HUES6 (cell line): ENCODE results near the gene ZNF700.

Experiments used
- H3K27ac ChIP-seq: 2 replicates; pipeline ENCODE4 v1.7.0; 2013; ENCODE audit warnings: low read depth, mild to moderate bottlenecking, low read length, inconsistent platforms
- H3K27me3 ChIP-seq: 2 replicates; pipeline ENCODE4 v1.6.1; 2013; ENCODE audit warnings: low read length; ENCODE audit not compliant: control insufficient read depth, insufficient read depth
- H3K36me3 ChIP-seq: 2 replicates; pipeline ENCODE4 v1.6.1; 2013; ENCODE audit warnings: low read length; ENCODE audit not compliant: control insufficient read depth, insufficient read depth
- H3K4me1 ChIP-seq: 2 replicates; pipeline ENCODE4 v1.6.1; 2013; ENCODE audit warnings: low read length; ENCODE audit not compliant: control insufficient read depth, insufficient read depth
- H3K4me3 ChIP-seq: 2 replicates; pipeline ENCODE4 v1.5.1; 2013; ENCODE audit warnings: low read depth, low read length
- H3K9ac ChIP-seq: one replicate; pipeline ENCODE4 v1.6.1; 2013; ENCODE audit warnings: mild to moderate bottlenecking, low read length
- H3K9me3 ChIP-seq: 2 replicates; pipeline ENCODE4 v1.6.1; 2013; ENCODE audit warnings: low read depth, low read length; ENCODE audit not compliant: control insufficient read depth, insufficient read depth

The ZNF700 gene

DNA sequence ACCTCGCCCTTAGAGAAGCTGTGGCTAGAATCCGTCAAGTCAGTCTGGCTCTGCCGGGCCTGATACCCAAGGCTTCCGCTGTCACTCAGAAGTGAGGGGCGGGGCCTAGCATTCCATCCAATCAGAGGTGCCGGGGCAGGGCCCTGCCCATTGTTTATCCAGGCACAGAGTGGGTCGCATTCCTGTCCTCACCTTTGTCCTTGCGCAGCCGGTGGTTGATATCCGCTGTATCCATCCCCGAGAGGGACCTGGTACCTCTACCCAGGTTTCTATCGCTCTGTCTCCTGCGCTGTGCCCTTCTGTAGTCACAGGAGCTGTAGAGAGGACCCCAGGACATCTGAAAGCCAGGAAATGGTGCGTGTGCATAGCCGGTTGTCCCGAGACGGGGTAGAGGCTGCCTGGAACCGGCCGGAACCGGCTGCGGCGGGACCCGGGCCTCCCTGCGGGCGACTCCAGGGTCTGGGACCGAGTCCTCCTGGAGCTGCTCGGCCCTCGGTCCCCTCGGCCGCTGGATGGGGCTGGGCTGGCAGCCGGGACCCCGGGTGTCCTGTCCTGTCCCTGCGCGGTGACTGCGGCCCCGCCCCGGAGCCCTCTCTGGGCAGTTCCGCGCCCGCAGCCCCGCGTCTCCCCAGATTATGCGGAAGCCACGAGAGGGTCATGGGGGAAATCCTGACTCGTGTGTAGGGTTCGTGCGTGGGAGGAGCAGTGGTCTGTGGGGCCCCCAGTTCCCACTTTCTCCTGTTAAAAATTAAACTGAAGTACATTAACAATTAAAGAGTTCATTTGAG lies 40.1 kb downstream of the ZNF700 start, which contains the start of gene ZNF763:
TSS of gene ZNF763 (plus strand) at position 183 of the 788 bp plus-strand sequence. CDS start at position 352, 169 bp downstream.
- H3K9ac ChIP-seq, result no peak within 1 kb of the TSS
- H3K9me3 ChIP-seq, result peaks cover 39% of the 10 kb centered on the region
- no peak within 1 kb of the TSS for H3K27ac ChIP-seq
- peak within 1 kb of the TSS; percentile 62 for H3K4me3 ChIP-seq
- H3K27me3 ChIP-seq, result no peaks in the 10 kb centered on the region; the same call in 1 of the 2 replicates
- H3K36me3 ChIP-seq, result no peaks in the 10 kb centered on the region
- H3K4me1 ChIP-seq, result no peaks in the 10 kb centered on the region; the same call in 1 of the 2 replicates

DNA sequence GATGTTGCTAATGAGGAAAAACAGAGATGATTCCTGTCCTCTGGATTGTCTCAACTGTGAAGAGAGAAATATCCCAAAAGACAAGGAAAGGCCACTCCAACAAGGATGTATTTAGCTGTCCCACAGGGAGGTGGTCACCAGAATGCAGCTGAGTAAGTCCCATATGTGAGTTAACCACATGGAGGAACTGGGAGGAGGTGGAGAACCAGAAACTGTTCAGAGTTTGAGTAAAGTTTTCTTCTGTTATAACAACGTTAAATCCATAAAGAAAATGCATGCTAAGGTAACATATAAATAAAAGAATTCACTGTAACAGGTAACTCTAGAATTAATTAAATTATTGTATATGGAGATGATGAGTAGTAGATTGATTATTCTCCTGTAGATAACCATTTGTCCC lies 45.3 kb downstream of the ZNF700 start:
- no peaks in the 10 kb centered on the region for H3K36me3 ChIP-seq
- no peak overlapping the region for H3K9ac ChIP-seq
- H3K4me1 ChIP-seq, result no peaks in the 10 kb centered on the region
- H3K27ac ChIP-seq, result no peak overlapping the region
- no peaks in the 10 kb centered on the region; the same call in 1 of the 2 replicates for H3K27me3 ChIP-seq
- peaks cover 49% of the 10 kb centered on the region for H3K9me3 ChIP-seq
- H3K4me3 ChIP-seq, result no peak overlapping the region

DNA sequence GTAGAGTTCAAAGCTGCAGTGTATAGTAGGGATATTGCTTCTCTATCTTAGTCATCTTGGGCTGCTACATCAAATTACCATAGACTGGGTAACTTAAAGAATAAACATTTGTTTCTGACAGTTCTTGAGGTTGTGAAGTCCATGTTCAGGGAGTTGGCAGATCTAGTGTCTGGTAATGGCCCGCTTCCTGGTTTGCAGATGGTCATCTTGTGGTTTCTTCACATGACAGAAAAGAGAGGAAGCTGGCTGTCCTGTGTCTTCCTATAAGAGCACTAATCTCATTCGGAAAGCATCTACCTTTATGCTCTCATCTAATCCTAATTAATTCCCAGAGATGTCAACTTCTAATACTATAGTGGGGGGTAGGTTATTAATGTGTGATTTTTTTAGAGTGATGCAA lies 46.1 kb downstream of the ZNF700 start:
- Histone ChIP-seq H3K9me3 (peaks cover 56% of the 10 kb centered on the region), H3K9ac (no peak overlapping the region), H3K4me3 (no peak overlapping the region), H3K4me1 (no peaks in the 10 kb centered on the region), H3K27ac (no peak overlapping the region), H3K27me3 (no peaks in the 10 kb centered on the region), H3K36me3 (no peaks in the 10 kb centered on the region)

DNA sequence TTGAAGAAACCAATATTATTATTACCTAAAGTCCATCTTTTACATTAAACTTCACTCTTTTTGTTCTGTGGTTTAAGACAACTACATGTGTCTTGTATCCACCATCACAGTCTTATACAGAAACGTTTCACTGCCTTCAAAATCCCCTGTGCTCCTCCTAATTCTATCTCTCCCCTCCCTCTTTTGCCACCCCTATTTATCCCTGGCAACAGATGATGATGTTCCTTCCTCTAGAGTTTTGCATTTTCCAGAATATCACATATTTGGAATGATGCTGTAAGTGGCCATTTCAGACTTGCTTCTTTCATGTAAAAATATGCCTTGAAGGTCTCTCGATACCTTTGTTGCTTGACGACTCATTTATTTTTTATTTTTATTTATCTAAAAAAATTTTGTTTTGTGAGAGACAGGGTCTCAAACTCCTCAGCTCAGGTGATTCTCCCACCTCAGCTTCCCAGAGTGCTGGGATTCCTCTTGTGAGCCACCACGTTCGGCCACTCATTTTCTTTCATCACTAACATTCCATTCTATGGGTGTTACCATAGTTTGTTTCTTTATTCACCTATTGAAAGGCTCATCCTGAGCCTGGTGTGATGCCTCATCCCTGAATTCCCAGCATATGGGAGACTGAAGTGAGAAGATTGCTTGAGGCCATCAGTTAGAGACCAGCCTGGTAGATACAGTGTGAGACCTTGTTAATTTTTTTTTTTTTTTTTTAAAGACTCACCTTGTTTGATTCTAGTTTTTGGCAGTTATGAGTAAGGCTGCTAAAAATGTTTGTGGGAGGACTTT lies 48.3 kb downstream of the ZNF700 start:
- no peaks in the 10 kb centered on the region for H3K4me1 ChIP-seq
- H3K9me3 ChIP-seq, result peaks cover 70% of the 10 kb centered on the region
- H3K27ac ChIP-seq, result no peak overlapping the region
- no peak overlapping the region for H3K9ac ChIP-seq
- no peak overlapping the region for H3K4me3 ChIP-seq
- H3K36me3 ChIP-seq, result no peaks in the 10 kb centered on the region; the same call in 1 of the 2 replicates
- no peaks in the 10 kb centered on the region for H3K27me3 ChIP-seq

DNA sequence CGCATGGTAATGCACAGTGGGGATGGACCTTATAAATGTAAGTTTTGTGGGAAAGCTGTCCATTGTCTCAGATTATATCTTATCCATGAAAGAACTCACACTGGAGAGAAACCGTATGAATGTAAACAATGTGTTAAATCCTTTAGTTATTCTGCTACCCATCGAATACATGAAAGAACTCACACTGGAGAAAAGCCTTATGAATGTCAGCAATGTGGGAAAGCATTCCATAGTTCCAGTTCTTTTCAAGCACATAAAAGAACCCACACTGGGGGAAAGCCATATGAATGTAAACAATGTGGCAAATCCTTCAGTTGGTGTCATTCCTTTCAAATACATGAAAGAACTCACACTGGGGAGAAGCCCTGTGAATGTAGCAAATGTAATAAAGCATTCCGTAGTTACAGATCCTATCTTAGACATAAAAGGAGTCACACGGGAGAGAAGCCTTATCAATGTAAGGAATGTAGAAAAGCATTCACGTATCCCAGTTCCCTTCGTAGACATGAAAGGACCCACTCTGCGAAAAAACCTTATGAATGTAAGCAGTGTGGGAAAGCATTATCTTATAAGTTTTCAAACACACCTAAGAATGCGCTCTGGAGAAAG lies 53.7 kb downstream of the ZNF700 start:
- H3K9me3 ChIP-seq, result peaks cover 83% of the 10 kb centered on the region
- no peaks in the 10 kb centered on the region for H3K27me3 ChIP-seq
- H3K4me1 ChIP-seq, result no peaks in the 10 kb centered on the region
- H3K4me3 ChIP-seq, result no peak overlapping the region
- H3K36me3 ChIP-seq, result no peaks in the 10 kb centered on the region; the same call in 1 of the 2 replicates
- no peak overlapping the region for H3K27ac ChIP-seq
- H3K9ac ChIP-seq, result no peak overlapping the region

DNA sequence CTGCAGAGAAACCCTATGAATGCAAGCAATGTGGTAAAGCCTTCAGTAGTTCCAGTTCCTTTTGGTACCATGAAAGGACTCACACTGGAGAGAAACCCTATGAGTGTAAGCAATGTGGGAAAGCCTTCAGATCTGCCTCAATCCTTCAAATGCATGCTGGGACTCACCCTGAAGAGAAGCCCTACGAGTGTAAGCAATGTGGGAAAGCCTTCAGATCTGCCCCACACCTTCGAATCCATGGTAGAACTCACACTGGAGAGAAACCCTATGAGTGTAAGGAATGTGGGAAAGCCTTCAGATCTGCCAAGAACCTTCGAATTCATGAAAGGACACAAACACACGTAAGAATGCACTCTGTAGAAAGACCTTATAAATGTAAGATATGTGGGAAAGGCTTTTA lies 54.6 kb downstream of the ZNF700 start:
- no peak overlapping the region for H3K9ac ChIP-seq
- no peaks in the 10 kb centered on the region for H3K27me3 ChIP-seq
- no peaks in the 10 kb centered on the region; the same call in 1 of the 2 replicates for H3K36me3 ChIP-seq
- no peak overlapping the region; the same call in 1 of the 2 replicates for H3K4me3 ChIP-seq
- peaks cover 86% of the 10 kb centered on the region for H3K9me3 ChIP-seq
- H3K27ac ChIP-seq, result no peak overlapping the region
- no peaks in the 10 kb centered on the region for H3K4me1 ChIP-seq

DNA sequence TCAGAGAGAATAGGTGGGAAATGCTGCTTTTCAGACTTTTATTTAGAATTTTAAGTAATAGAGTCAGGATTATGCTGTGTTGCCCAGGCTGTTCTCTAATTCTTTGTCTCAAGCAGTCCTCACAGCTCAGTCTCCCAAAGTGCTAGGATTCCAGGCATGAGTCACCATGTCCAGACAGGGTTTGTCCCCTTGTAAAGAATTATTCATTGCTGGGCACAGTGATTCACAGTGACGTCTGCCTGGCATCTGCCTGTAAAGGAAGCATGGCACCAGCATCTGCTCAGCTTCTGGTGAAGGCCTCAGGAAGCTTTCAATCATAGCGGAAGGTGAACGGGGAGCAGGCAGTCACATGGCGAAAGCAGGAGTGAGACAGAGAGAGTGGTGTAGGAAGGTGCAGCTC lies 57.6 kb downstream of the ZNF700 start:
- Histone ChIP-seq H3K4me1 (no peaks in the 10 kb centered on the region), H3K36me3 (no peaks in the 10 kb centered on the region; the same call in 1 of the 2 replicates), H3K27me3 (no peaks in the 10 kb centered on the region), H3K27ac (no peak overlapping the region), H3K9me3 (peaks cover 72% of the 10 kb centered on the region), H3K4me3 (no peak overlapping the region), H3K9ac (no peak overlapping the region)

DNA sequence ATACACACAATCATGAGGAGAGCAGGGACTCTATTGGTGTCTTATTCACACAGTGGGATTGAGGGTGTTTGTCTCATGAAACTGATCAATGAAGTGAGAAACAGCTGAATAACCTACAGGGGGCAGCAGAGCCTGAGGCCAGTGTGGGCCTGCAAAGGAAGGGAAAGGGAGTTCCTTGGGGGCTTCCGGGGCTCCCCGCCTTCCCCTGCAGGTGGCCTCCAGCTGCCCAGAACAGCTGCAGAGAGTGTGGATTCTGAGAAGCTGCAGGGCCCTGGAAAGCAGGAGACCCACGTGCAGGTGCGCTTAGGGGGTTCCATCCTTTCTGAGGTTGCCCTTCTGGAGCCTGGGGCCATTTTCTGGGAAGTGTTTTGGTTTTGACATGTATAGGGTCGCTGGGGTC lies 60.1 kb downstream of the ZNF700 start:
- Histone ChIP-seq H3K36me3 (no peaks in the 10 kb centered on the region), H3K27ac (no peak overlapping the region), H3K9ac (no peak overlapping the region), H3K9me3 (peaks cover 50% of the 10 kb centered on the region), H3K27me3 (no peaks in the 10 kb centered on the region), H3K4me1 (no peaks in the 10 kb centered on the region), H3K4me3 (no peak overlapping the region)

DNA sequence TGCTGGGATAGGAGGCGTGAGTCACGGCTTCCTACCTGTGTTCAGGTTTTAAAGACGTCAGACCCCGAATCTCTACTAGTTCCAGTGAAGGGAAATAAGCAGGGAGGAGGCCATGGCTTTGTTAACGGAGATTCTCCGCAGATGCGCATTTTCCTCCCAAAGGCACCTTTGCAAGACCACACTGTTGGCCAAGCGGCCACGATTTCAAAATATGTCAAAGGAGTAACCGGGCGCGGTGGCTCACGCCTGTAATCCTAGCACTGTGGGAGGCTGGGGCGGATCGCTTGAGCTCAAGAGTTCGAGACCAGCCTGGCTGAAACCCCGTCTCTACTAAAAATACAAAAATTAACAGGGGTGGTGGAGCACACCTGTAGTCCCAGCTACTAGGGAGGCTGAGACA lies 61.8 kb downstream of the ZNF700 start:
- H3K9ac ChIP-seq, result no peak overlapping the region
- H3K9me3 ChIP-seq, result peaks cover 42% of the 10 kb centered on the region
- no peaks in the 10 kb centered on the region for H3K27me3 ChIP-seq
- H3K36me3 ChIP-seq, result no peaks in the 10 kb centered on the region
- no peak overlapping the region for H3K4me3 ChIP-seq
- no peaks in the 10 kb centered on the region for H3K4me1 ChIP-seq
- H3K27ac ChIP-seq, result no peak overlapping the region

DNA sequence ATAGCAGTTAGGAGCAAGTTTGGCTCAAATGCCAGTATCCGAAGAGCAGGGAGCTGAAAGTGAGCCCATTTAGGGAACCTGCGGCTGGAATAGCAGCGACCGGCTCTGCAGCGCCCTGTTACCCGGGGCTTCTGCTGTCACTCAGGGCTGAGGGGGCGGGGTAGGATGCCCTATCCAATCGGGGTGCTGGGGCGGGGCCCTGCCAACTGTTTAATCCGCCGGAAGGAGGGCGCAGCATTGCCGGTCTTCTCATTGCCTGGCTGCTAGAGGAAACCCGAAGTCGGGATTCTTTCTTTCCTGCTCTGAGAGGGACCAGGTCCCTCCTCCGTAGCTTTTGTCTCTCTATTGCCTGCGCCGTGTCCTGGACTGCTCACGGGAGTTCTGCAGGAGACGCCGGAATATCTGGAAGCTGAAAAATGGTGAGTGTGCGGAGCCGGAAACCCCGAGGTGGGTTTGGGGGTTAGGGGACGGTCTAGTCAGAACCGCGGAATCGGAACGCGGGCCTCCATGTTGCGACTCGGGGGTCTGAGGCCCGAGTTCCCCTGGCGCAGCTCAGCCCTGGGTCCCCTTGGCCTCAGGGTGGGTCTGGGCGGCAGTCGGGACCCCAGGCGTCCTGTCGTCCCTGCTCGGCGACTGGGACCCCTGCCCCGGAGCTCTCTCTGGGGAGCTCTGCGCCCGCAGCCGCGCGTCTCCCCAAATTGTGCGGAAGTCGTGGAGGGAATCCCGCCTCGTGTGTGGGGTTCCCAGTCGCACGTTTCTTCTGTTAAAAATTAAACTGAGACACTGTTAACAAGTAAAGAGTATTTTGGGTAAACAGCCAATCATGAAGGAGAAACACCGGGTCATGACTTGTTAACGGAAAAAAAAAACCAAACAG lies 62.7 kb downstream of the ZNF700 start:
- peaks cover 33% of the 10 kb centered on the region for H3K9me3 ChIP-seq
- H3K9ac ChIP-seq, result no peak overlapping the region

More for the DNA sequence above, 62.7 kb downstream of the ZNF700 start:
- H3K4me3 ChIP-seq, result peak overlapping the region; percentile 85
- H3K36me3 ChIP-seq, result no peaks in the 10 kb centered on the region
- H3K27ac ChIP-seq, result peak overlapping the region; percentile 62; the same call in 1 of the 2 replicates
- no peaks in the 10 kb centered on the region for H3K27me3 ChIP-seq
- H3K4me1 ChIP-seq, result no peaks in the 10 kb centered on the region
